HG02588 (cell line): ENCODE data around the gene OR7C1.
"Not testable (repeated sequence)": the region's sequence is repeated elsewhere in the genome, so short reads cannot be mapped to it uniquely, and the experiment has no call there.

ENCODE experiments used
- ATAC-seq: cut with Tn5 transposase; IDR thresholded peaks from one replicate; pipeline ENCODE4 v1.9.1; 2021; ENCODE audit warnings: mild to moderate bottlenecking, moderate library complexity; ENCODE audit not compliant: unreplicated experiment

The OR7C1 gene

GRCh38 chr19:14835011-14835410 is at the start of gene OR7C1, which contains the start of gene OR7A5:
TSS of gene OR7C1 (minus strand) at chr19:14835185. CDS start at chr19:14800136, 35,049 bp downstream.
TSS of gene OR7A5 (minus strand) at chr19:14835185. CDS start at chr19:14828241, 6,944 bp downstream.
- ATAC-seq = no peak

GRCh38 chr19:14871619-14872230 is 36.7 kb upstream of the OR7C1 start:
- no peak for ATAC-seq

DNA sequence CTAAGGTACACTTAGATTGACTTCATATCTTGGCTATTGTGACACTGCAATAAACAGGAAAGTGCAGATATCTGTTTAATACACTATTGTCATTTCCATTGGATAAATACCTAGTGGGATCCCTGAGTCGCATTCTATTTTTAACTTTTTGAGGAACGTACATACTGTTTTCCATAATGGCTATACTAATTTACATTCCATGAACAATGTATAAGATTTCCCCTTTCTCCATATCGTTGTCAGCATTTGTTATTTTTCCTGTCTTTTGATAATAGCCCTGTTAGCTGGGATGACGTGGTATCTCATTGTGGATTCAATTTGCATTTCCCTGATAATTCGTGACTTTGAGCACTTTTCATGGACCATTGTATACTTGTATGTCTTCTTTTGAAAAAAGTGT is 33.5 kb upstream of the OR7C1 start:
- ATAC-seq = no peak

GRCh38 chr19:14848822-14849221 is 13.8 kb upstream of the OR7C1 start, which contains the start of gene OR7A10:
TSS of gene OR7A10 (minus strand) at chr19:14848922. CDS start at chr19:14841877, 7,045 bp downstream.
- no peak for ATAC-seq

DNA sequence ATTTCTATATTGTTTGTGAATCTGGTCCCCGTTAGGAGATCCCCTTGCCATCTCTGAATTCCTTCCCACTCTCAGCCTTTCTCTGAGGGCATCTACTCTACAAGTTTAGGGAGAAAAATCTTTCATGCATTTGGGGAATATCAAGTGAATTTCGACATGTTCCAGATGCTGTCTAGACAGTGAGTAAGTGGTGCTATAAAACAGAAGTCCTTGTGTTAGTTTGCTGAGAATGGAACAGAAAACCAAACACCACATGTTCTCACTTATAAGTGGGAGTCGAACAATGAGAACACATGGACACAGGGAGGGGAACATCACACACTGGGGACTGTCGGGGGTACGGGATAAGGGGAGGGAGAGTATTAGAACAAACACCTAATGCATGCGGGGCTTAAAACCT is 8.6 kb upstream of the OR7C1 start:
- ATAC-seq = no peak

GRCh38 chr19:14843169-14843568 is 8.2 kb upstream of the OR7C1 start:
- no peak for ATAC-seq

DNA sequence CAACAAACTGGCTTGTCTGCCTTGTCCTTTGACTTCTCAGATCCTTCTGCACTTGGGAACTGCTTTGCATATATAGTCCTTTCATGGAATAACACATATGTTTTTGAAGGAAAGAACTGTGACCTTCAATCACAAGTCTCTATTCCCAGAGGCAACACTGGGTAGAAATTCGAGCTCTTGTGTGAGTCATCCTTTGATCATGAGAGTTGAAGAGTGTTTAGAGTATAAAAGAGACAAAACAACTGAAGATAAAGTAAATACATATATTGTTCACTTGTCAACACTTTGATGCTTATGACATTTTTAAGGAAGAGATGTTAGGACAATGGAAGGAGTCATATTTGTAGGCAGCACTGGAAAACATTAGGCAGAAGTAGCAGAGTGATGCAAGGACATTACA is 5.2 kb upstream of the OR7C1 start:
- no peak for ATAC-seq

DNA sequence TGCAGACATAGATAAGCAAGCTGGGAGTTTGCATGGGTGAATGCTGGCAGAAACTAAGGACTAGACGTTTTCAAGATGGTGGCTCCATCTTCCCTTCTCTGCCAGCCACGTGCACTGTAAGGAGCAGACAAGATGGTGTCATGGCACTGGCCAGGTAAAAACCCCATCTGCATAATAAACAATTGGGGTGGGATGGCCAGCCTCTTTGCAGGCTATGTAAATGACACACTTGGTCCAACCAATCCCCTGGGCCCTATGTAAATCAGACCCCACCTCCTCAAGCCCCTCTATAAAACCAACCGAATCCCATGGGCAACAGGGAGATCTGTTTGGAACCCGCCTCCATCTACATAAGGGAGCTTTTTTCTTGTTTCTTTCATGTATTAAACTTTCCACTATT is 2.4 kb upstream of the OR7C1 start:
- no peak for ATAC-seq

DNA sequence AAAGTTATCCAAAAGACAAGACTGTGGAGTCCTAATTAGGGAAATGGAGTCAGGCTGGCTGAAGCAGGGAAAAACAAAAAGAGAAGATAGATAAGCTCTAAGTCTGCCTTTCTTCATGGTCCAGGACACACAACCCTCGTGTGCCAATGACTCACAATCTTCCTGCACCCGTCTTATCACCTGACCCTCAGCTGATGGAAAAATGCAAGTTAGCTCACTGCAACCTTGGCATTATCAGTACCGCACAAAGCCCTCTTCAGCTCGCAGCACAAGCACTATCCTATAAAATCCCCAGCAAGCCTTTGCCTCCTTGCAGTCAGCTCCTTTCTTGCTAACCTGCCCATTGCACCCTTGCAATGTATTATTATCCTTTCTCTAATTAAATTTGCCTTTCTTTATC is 4.3 kb downstream of the OR7C1 start:
- ATAC-seq = no peak

GRCh38 chr19:14826006-14826405 is 9.0 kb downstream of the OR7C1 start:
- no peak for ATAC-seq

DNA sequence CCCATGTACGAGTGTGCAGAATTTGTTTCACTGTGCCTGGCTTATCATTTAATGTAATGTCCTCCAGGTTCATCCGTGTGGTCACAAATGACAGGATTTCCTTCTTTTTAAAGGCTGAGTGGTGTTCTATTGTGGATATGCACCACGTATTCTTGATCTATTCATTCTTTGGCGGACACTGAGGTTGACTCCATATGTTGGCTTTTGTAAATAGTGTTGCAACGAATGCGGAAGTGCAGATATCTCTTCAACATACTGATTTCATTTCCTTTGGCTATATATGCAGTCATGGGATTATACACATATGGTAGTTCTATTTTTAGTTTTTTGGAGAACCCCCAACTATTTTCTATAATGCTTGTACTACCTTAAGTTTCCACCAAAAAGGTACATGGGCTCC is 13.0 kb downstream of the OR7C1 start:
- no peak for ATAC-seq

DNA sequence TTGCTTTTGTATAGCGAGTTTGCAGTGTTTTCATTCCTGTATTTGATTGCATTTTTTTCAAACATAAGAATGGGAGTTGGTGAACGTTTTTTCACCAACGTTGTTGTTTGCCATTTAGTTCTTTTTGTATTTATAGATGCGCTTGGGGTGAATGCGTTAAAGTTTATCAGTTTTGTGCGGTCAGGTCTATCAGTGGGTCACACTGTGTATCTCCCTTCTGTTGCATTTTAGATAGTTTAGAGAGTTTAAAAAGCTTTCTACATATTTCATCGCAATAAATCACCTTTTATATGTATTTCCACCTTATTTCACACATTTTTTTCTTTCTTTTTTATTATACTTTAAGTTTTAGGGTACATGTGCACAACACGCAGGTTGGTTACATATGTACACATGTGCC is 16.4 kb downstream of the OR7C1 start:
- no peak for ATAC-seq

- no peak for ATAC-seq
These were observed 17.9 kb downstream of the OR7C1 start for GRCh38 chr19:14817052-14817451.

DNA sequence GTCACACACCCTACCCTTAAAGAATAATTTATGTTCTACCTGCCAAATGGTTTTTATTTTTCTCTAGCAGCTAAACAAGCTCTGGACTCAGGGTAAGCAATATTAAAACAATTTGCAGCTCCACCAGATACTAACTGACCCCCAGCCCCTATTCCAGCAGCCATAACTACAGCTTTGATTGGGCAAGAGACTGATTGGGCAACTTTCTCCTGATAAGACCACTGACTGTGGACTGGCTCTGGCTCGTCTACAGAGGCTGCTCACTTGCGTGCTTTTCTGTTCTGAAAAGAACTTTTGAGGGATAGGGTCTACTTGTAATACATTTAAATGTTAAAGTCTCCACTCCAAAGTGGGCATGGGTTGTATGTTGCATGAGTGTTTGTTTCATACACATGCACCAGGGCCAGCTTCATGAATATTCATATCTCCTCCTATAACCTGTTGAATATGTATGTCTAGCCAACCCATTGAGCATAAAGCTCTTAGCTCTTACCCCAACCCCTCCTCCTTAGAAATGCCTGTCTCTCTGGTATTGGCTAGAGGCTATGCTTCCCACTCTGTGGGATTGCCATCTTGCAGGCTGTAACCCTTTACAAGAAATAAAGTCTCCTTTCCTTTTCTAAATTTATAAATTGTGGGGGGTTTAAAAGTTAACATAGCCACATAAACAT is 19.9 kb downstream of the OR7C1 start:
- no peak for ATAC-seq

DNA sequence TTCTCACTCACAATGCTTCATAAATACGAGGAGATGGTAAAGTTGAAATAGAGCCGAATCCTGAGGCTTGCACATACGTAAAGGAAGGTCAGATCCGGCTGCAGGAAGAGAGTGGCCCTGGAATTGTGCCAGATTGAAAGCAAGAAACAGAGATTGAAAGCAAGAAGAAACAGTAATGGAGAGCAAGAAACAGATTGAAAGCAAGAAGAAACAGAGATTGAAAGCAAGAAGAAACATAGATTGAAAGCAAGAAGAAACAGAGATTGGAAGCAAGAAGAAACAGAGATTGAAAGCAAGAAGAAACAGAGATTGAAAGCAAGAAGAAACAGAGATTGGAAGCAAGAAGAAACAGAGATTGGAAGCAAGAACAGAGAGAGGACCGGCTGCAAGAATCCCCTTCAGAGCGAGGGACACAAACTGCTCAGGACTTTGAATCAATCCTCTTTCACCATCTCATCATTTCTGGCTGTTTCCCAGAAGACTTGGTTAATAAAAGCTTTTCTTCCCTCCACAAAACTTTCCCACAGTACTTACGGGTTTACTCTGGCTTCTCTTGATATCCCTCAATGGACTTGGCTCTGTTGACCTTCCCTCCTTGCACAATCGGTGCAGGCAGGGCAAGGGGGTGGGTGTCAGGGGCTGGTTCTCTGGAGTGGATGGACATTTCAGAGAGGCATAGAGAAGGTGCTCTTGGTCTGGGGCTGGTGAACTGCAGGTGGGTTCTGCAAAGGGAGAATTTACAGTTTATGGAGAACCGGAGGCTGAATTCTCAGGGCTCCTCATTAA is 25.5 kb downstream of the OR7C1 start:
- no peak for ATAC-seq

GRCh38 chr19:14804765-14805164 is 30.2 kb downstream of the OR7C1 start:
- ATAC-seq = no peak

DNA sequence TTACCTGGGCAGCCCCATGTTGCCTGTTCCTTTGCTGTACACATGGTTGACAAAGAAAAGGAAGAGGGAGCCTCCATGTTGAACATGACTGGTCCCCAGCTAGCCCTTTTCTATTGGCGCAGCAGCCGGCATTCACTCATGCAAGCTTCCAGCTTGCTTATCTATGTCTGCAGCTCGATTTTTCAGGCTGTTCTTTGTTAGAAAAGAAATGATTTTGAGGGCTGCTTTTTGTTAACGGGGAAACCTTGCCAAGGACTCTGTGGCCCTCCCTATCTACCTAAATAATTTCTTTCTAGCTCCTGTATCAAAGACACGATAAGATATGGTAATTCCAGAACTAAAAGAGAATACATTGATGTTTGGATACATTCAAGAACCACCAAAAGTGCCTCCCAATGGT is 36.2 kb downstream of the OR7C1 start:
- ATAC-seq = no peak

DNA sequence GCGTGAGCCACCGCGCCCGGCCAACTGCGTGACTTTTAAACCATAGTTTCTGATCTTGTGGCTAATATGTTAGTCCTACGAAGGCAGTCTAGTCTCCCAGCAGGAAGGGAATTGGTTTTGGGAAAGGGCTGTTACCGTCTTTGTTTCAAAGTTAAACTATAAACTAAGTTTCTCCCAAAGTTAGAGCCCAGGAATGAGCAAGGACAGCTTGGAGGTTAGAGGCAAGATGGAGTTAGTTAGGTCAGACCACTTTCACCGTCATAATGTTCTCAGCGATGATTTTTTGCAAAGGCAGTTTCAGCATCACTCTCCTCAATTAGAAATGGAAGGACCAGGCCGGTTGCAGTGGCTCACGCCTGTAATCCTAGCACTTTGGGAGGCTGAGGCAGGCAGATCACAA is 39.0 kb downstream of the OR7C1 start:
- ATAC-seq = no peak

- ATAC-seq = no peak
These were observed 39.8 kb downstream of the OR7C1 start for GRCh38 chr19:14795078-14795721.

GRCh38 chr19:14792250-14792649 is 42.7 kb downstream of the OR7C1 start:
- ATAC-seq = not testable (repeated sequence)

GRCh38 chr19:14786421-14786851 is 48.5 kb downstream of the OR7C1 start:
- no peak for ATAC-seq
